ENCODE measurements around the gene ATP1B4. TPM values are rescaled to one million over a fixed set of nuclear protein-coding genes. Genes with fewer than 3 reads are reported as not detected.

ATP1B4 gene
- total and polyA plus RNA-seq, 3 donors from 2014 or later: 0.08 to 0.42 TPM; not detected in 1

DNA sequence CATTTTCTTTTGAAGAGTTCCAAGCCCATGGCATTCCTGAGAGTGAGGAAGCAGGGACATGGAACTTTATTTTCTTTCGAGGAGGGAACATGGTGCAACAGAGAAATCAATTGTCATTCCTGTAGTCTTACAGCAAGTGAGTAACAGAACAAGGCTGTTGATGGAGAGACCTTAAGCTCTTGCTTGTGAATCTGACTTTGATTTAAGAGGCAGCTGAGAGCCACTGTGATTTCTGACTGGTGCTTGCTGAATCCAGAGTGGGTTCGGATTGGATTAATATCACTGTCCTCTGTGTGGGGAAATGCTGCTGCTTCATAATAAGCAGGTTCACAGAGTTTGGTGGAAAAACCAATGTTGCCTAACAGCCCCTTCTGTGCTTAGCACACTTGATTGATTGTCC lies 4.7 kb upstream of the ATP1B4 start:
- no peak for TF ChIP-seq CTCF (IDR thresholded peaks at IDR 0.05)
- DNase-seq: no peak

DNA sequence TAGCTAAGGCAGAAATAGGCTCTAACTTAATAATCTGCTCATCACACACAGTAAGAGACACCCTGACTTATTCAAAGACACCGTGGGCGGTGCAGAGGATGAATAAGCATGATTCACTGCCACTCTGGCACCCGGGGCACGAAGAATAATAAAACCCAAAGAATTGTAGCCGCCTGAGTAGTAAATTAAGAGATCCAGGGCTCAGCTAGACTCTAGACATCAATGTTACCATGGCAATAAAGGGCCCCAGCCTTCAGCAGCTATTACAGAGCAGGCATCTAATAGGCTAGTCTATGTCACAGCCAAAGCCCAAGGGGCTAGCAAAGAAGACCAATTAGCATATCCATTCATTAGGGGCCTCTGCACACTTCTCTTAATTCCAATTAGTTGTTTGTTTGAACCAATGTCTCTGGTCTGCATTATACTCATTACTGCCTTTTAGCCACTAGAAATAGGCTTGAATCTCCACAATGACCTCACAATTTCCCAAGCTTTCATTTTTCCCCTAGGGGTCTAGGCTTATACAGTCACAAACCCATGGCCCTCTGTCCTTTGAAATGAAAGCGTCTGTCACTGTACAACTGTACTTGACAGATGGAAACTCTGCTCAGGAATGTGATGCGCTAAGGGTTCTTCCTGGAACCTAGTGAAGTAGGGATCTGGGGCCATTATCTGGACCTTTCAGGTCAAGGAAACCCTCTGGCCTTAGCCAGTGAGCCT lies 3.0 kb upstream of the ATP1B4 start:
- intact Hi-C loops (cut with DNase I; ENCODE audit: low total_unique reads): no loop called here
- Histone ChIP-seq H3K36me3 (ENCODE audit: low read depth, missing control alignments) (no peaks in the 10 kb centered on the region), H3K9me3 (no peaks in the 10 kb centered on the region), H3K4me3 (no peak overlapping the region), H3K4me1 (no peaks in the 10 kb centered on the region), H3K27me3 (no peaks in the 10 kb centered on the region), H3K27ac (no peak overlapping the region)
- 62 to 70% methylated on average over 5 to 7 of the region's 7 CpGs for WGBS, 2 donors
- TF ChIP-seq POLR2A (IDR thresholded peaks at IDR 0.05): no peak
- no peak for TF ChIP-seq CTCF (IDR thresholded peaks at IDR 0.05)
- DNase-seq: no peak

More for the DNA sequence above, 4.7 kb upstream of the ATP1B4 start:
- Histone ChIP-seq H3K4me3 (no peak overlapping the region), H3K4me1 (no peaks in the 10 kb centered on the region), H3K27ac (no peak overlapping the region), H3K36me3 (ENCODE audit: low read depth, missing control alignments) (no peaks in the 10 kb centered on the region), H3K27me3 (no peaks in the 10 kb centered on the region), H3K9me3 (no peaks in the 10 kb centered on the region)
- intact Hi-C loops (cut with DNase I; ENCODE audit: low total_unique reads): no loop called here
- 38 to 52% methylated on average over 2 of the region's 2 CpGs for WGBS, 2 donors

DNA sequence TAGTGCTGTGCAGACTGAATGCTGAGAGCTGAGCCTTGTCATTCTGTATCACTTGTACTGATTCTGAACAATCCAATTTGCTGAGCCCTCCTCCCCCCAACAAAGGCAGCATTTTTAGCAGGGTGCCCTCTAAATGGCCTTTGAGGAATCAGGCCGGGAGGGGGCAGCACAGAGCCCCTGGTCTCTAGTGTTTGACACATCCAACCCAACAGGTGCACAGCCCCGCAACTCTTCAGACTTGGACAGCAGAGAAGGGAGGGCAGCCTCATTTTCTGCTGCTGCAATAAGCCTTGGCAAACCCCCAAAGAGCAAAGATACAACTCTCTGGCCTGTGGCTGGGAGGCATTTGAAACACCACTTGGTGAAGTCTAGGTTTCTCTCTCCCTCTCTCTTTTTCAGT lies 3.4 kb downstream of the ATP1B4 start:
- peak; percentile 62 for DNase-seq
- WGBS, 2 donors: 21% methylated on average over 2 of the region's 2 CpGs; no CpG with 5 or more reads in 1 of the 2 donors
- TF ChIP-seq POLR2A (IDR thresholded peaks at IDR 0.05) (no peak), CTCF (IDR thresholded peaks at IDR 0.05) (peak in 1 of 3 experiments; percentile 29)
- Histone ChIP-seq H3K27ac (no peak overlapping the region), H3K4me1 (no peaks in the 10 kb centered on the region), H3K36me3 (ENCODE audit: low read depth, missing control alignments) (no peaks in the 10 kb centered on the region), H3K9me3 (no peaks in the 10 kb centered on the region), H3K4me3 (no peak overlapping the region), H3K27me3 (no peaks in the 10 kb centered on the region)
- intact Hi-C loops (cut with DNase I; ENCODE audit: low total_unique reads): no loop called here

DNA sequence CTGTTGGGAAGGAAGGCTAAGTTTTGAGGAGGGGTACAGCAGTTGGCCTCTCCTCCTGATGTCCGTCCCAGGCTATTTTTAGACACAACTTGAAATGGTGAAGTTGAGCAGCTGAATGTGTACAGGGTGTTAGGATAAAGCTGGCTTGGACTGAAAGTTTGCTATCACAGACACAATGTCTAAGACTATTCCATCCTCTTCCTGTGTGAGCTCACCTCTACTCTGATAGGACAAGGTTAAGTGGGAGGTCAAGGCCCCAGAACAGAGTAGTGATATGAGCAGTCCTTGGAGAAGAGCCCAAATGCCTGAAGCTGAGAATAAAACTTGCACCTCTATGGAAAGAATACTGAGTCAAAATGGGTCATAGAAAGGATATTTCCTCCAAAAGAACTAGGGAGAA lies 4.1 kb downstream of the ATP1B4 start:
- 31 to 67% methylated on average over 1 of the region's 1 CpG for WGBS, 2 donors
- TF ChIP-seq CTCF (IDR thresholded peaks at IDR 0.05) (no peak), POLR2A (IDR thresholded peaks at IDR 0.05) (no peak)
- DNase-seq: no peak
- intact Hi-C loops (cut with DNase I; ENCODE audit: low total_unique reads): no loop called here
- Histone ChIP-seq H3K9me3 (no peaks in the 10 kb centered on the region), H3K4me3 (no peak overlapping the region), H3K36me3 (ENCODE audit: low read depth, missing control alignments) (no peaks in the 10 kb centered on the region), H3K27ac (no peak overlapping the region), H3K4me1 (no peaks in the 10 kb centered on the region), H3K27me3 (no peaks in the 10 kb centered on the region)

- DNase-seq: no peak
- intact Hi-C loops (cut with DNase I; ENCODE audit: low total_unique reads): no loop called here
These were observed 4.9 kb downstream of the ATP1B4 start for GRCh38 chrX:120366794-120367193.

More at GRCh38 chrX:120366794-120367193, 4.9 kb downstream of the ATP1B4 start:
- H3K4me3 ChIP-seq: no peak overlapping the region
- no peak for TF ChIP-seq POLR2A (IDR thresholded peaks at IDR 0.05)
- TF ChIP-seq CTCF (IDR thresholded peaks at IDR 0.05): no peak
- no peaks in the 10 kb centered on the region for H3K27me3 ChIP-seq
- no peak overlapping the region for H3K27ac ChIP-seq
- WGBS, 2 donors: 91 to 97% methylated on average over 3 of the region's 3 CpGs
- no peaks in the 10 kb centered on the region for H3K4me1 ChIP-seq
- no peaks in the 10 kb centered on the region for H3K36me3 ChIP-seq (ENCODE audit: low read depth, missing control alignments)
- no peaks in the 10 kb centered on the region for H3K9me3 ChIP-seq

Measured in testis (tissue), 3 donors.